Upper lobe of left lung (tissue), 6 donors: ENCODE results near the gene LMBRD2. TPM values are rescaled to one million over a fixed set of nuclear protein-coding genes. Genes with fewer than 3 reads are reported as not detected.
A peak's percentile ranks its signal among the peaks of the same experiment; 100 is the strongest.
"Not testable (repeated sequence)": the region's sequence is repeated elsewhere in the genome, so short reads cannot be mapped to it uniquely, and the experiment has no call there.

Experiments
- ATAC-seq, 2 donors: fragments of 200-7000 bp; cut with Tn5 transposase; one replicate each; pipeline ENCODE4 v1.9.1; 2022; ENCODE audit warnings: mild to moderate bottlenecking in 2 of 2, moderate library complexity in 2 of 2; ENCODE audit not compliant: low FRiP score in 2 of 2
- DNase-seq, 2 donors: peaks; one replicate each; pipeline ENCODE4 v3.0.0-alpha.2; 2019 to 2020
- H3K27ac ChIP-seq, 4 donors: fragments of 200-600 bp; sonication (generic); one replicate each; pipeline ENCODE4 v1.5.1; 2016 to 2019
- H3K27me3 ChIP-seq, 4 donors: fragments of 200-600 bp; sonication (generic); one replicate each; pipeline ENCODE4 v1.5.1; 2017 to 2019
- H3K36me3 ChIP-seq, 4 donors: fragments of 200-600 bp; sonication (generic); one replicate each; pipeline ENCODE4 v1.5.1; 2016 to 2019
- H3K4me1 ChIP-seq, 4 donors: fragments of 200-600 bp; sonication (generic); one replicate each; pipeline ENCODE4 v1.5.1; 2018 to 2019
- H3K4me3 ChIP-seq, 4 donors: fragments of 200-600 bp; sonication (generic); one replicate each; pipeline ENCODE4 v1.5.1; 2017 to 2019; ENCODE audit warnings: mild to moderate bottlenecking in 2 of 4, moderate library complexity in 1 of 4
- H3K9me3 ChIP-seq, 4 donors: fragments of 200-600 bp; sonication (generic); one replicate each; pipeline ENCODE4 v1.5.1; 2018 to 2019
- CTCF ChIP-seq, 6 experiments: fragments of 450-650 bp in 4 of 6; fragments of 200-600 bp in 2 of 6; sonication (generic) in 2 of 6; IDR thresholded peaks; one replicate each; pipeline ENCODE4 v1.5.1; 2016 to 2019; ENCODE audit warnings: antibody characterized with exemption in 6 of 6
- EP300 ChIP-seq, 4 donors: sonication (generic); formaldehyde crosslinking; IDR thresholded peaks; one replicate each; pipeline ENCODE4 v1.5.1; 2017; ENCODE audit warnings: antibody characterized with exemption in 4 of 4, control low read depth in 2 of 4
- POLR2A ChIP-seq, 4 donors: fragments of 450-650 bp; IDR thresholded peaks; one replicate each; pipeline ENCODE4 v1.5.1; 2016 to 2017; ENCODE audit warnings: antibody characterized with exemption in 4 of 4, mild to moderate bottlenecking in 2 of 4
- POLR2AphosphoS5 ChIP-seq, 2 donors: sonication (generic); formaldehyde crosslinking; IDR thresholded peaks; one replicate each; pipeline ENCODE4 v1.5.1; 2017; ENCODE audit warnings: antibody characterized with exemption in 2 of 2
- WGBS, 2 donors: methylation state at CpG; one replicate each; pipeline ENCODE4 v1.1.5; 2017 to 2018; 5-methylcytosine and 5-hydroxymethylcytosine counted together
- total RNA-seq, 6 donors: library from RNA; depleted of rRNA in 4 of 6; stranded (reverse); fragments of >200 nt in 4 of 6; gene quantifications; one replicate each; pipeline versions ENCODE4 v1.1.0 to v1.2.1, GENCODE V29; 2016 to 2021
- donor health status: DM: no; HTN: no; CAD: no; lungs with moderate emphysema.
- donor health status: DM: no; HTN: yes; CAD: no; lungs with severe emphysema.

Gene LMBRD2
- 10 to 100 TPM in 2 of 6 donors, 1 to 10 TPM in 4; 3.8 to 27.0 (median 8.8) TPM for total RNA-seq

- Histone ChIP-seq H3K36me3 (peaks cover 0 to 12% (median 3%) of the 10 kb centered on the region in 4 donors), H3K9me3 (no peaks in the 10 kb centered on the region), H3K27me3 (no peaks in the 10 kb centered on the region), H3K4me1 (peaks cover 25 to 53% (median 29%) of the 10 kb centered on the region in 4 donors), H3K4me3 (peak within 1 kb of the TSS; percentile 78 to 95 (median 87)), H3K27ac (peak within 1 kb of the TSS; percentile 79 to 92 (median 82))
- WGBS, 2 donors, result 0 to 2% methylated on average over 14 to 80 of the region's 81 CpGs
- ATAC-seq (peak; percentile 100), DNase-seq (peak; percentile 97 to 99)
- TF ChIP-seq EP300 (IDR thresholded peaks at IDR 0.05) (no peak), POLR2AphosphoS5 (IDR thresholded peaks at IDR 0.05) (peak; percentile 70 to 92), CTCF (IDR thresholded peaks at IDR 0.05) (peak in 1 of 6 experiments; percentile 14), POLR2A (IDR thresholded peaks at IDR 0.05) (peak in 3 of 4 donors; percentile 50 to 74 (median 67))
Observed at GRCh38 chr5:36151434-36152323, at the start of gene LMBRD2, which contains the start of gene SKP2. LMBRD2 (minus strand) TSS chr5:36151887; CDS start chr5:36143349, 8,538 bp downstream. SKP2 (plus strand) TSS chr5:36152111; CDS start chr5:36152263, 152 bp downstream.

GRCh38 chr5:36200513-36200912 lies 48.8 kb upstream of the LMBRD2 start:
- 93 to 95% methylated on average over 4 of the region's 4 CpGs for WGBS, 2 donors
- ATAC-seq (no peak), DNase-seq (no peak)
- Histone ChIP-seq H3K4me1 (peaks cover 0 to 3% (median 0%) of the 10 kb centered on the region in 4 donors), H3K27me3 (no peaks in the 10 kb centered on the region), H3K36me3 (peaks cover 0 to 53% (median 13%) of the 10 kb centered on the region in 4 donors), H3K4me3 (no peak overlapping the region), H3K9me3 (no peaks in the 10 kb centered on the region), H3K27ac (no peak overlapping the region)
- TF ChIP-seq EP300 (IDR thresholded peaks at IDR 0.05), result no peak
- no peak for TF ChIP-seq CTCF (IDR thresholded peaks at IDR 0.05)

- 63 to 72% methylated on average over 2 of the region's 2 CpGs for WGBS, 2 donors
- no peak for ATAC-seq
- Histone ChIP-seq H3K36me3 (peaks cover 0 to 54% (median 18%) of the 10 kb centered on the region in 4 donors), H3K9me3 (no peaks in the 10 kb centered on the region), H3K4me1 (peaks cover 0 to 3% (median 0%) of the 10 kb centered on the region in 4 donors), H3K27me3 (no peaks in the 10 kb centered on the region), H3K27ac (no peak overlapping the region), H3K4me3 (no peak overlapping the region)
- no peak for DNase-seq
- TF ChIP-seq EP300 (IDR thresholded peaks at IDR 0.05), result no peak
- TF ChIP-seq POLR2A (IDR thresholded peaks at IDR 0.05), result no peak
- no peak for TF ChIP-seq CTCF (IDR thresholded peaks at IDR 0.05)
- no peak for TF ChIP-seq POLR2AphosphoS5 (IDR thresholded peaks at IDR 0.05)
Observed at GRCh38 chr5:36199620-36200019, 47.9 kb upstream of the LMBRD2 start.

GRCh38 chr5:36198783-36199182 lies 47.1 kb upstream of the LMBRD2 start:
- not testable (repeated sequence) for DNase-seq, H3K9me3 ChIP-seq, H3K4me3 ChIP-seq, H3K27me3 ChIP-seq, ATAC-seq, H3K4me1 ChIP-seq, H3K27ac ChIP-seq
- 74 to 81% methylated on average over 3 of the region's 3 CpGs for WGBS, 2 donors
- H3K36me3 ChIP-seq, result peaks cover 0 to 62% (median 18%) of the 10 kb centered on the region in 4 donors

GRCh38 chr5:36198281-36198680 lies 46.6 kb upstream of the LMBRD2 start:
- H3K36me3 ChIP-seq, result peaks cover 0 to 67% (median 18%) of the 10 kb centered on the region in 4 donors
- ATAC-seq, result no peak
- H3K4me1 ChIP-seq, result peaks cover 0 to 3% (median 0%) of the 10 kb centered on the region in 4 donors
- H3K27ac ChIP-seq, result no peak overlapping the region
- TF ChIP-seq POLR2AphosphoS5 (IDR thresholded peaks at IDR 0.05) (no peak), POLR2A (IDR thresholded peaks at IDR 0.05) (no peak), CTCF (IDR thresholded peaks at IDR 0.05) (no peak), EP300 (IDR thresholded peaks at IDR 0.05) (no peak)
- H3K4me3 ChIP-seq, result no peak overlapping the region
- H3K9me3 ChIP-seq, result no peaks in the 10 kb centered on the region
- no peaks in the 10 kb centered on the region for H3K27me3 ChIP-seq
- DNase-seq, result no peak
